Loucy (cell line): ENCODE results near the gene MBLAC1.

ENCODE experiments used
- CTCF ChIP-seq: fragments of 200-600 bp; sonication (generic); conservative IDR thresholded peaks from 2 replicates; pipeline ENCODE4 v1.5.1; 2014; ENCODE audit warnings: mild to moderate bottlenecking, antibody characterized with exemption, low read length
- EZH2phosphoT487 ChIP-seq: fragments of 200-600 bp; IDR thresholded peaks from 2 replicates; pipeline ENCODE4 v1.6.1; 2018; ENCODE audit warnings: antibody characterized with exemption, mild to moderate bottlenecking, moderate library complexity, borderline replicate concordance

- no peak; the same call in 1 of the 2 replicates for TF ChIP-seq CTCF
- no peak for TF ChIP-seq EZH2phosphoT487
Observed at GRCh38 chr7:100169147-100169850, 42.5 kb downstream of the MBLAC1 start.
